Measurements from ENCODE around the gene ZYX.

Gene ZYX

DNA sequence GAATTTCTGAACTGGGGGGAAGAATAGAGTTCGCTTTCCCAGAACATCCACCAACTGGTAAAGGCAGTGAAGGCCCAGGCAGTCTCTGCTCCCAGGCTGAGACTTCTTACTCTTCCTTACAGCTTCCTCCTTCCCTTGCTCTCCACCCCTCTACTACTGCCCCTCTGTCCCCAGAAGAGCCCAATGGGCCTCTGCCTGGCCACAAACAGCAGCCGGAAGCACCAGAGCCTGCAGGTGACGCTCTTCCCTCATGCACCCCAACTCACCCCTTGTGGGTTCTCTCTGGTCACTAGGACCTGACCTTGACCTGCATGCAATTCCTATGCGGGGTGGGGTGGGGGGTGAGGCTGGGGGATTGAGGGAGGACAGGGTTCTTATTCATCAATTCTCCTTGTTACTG, 35.1 kb upstream of the ZYX start:
- TF ChIP-seq, protein P1, sequence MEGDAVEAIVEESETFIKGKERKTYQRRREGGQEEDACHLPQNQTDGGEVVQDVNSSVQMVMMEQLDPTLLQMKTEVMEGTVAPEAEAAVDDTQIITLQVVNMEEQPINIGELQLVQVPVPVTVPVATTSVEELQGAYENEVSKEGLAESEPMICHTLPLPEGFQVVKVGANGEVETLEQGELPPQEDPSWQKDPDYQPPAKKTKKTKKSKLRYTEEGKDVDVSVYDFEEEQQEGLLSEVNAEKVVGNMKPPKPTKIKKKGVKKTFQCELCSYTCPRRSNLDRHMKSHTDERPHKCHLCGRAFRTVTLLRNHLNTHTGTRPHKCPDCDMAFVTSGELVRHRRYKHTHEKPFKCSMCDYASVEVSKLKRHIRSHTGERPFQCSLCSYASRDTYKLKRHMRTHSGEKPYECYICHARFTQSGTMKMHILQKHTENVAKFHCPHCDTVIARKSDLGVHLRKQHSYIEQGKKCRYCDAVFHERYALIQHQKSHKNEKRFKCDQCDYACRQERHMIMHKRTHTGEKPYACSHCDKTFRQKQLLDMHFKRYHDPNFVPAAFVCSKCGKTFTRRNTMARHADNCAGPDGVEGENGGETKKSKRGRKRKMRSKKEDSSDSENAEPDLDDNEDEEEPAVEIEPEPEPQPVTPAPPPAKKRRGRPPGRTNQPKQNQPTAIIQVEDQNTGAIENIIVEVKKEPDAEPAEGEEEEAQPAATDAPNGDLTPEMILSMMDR (IDR thresholded peaks at IDR 0.05; ENCODE audit: low read depth, low read length): no peak
- in situ Hi-C loops (cut with HindIII; ENCODE audit: low sequenced_read_pairs): no loop called here
- no peak overlapping the region for H3K4me3 ChIP-seq (ENCODE audit: low read depth, low read length)
- DNase-seq (ENCODE audit: low read depth, low spot score): no peak

DNA sequence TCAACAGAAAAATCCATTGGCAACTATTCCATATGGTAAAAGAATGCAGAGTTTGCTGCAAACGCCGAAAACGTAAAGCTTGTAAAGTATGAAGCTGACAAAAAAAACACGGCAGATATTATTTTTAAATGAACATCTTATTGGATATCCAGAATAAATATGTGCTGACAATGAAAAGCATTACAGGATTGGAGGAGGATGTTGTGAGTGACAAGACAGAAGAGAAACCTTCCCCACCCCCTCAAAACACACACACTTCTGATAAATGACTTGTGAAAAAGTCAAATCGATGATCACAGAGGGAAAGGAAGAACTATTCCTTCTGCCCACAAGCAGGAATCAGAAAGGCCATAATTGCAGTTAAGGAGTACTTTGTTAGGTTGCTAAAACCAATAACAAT, 33.2 kb upstream of the ZYX start:
- no peak overlapping the region for H3K4me3 ChIP-seq (ENCODE audit: low read depth, low read length)
- TF ChIP-seq, protein P1 (IDR thresholded peaks at IDR 0.05; ENCODE audit: low read depth, low read length): no peak
- no peak for DNase-seq (ENCODE audit: low read depth, low spot score)
- in situ Hi-C loops (cut with HindIII; ENCODE audit: low sequenced_read_pairs): no loop called here

DNA sequence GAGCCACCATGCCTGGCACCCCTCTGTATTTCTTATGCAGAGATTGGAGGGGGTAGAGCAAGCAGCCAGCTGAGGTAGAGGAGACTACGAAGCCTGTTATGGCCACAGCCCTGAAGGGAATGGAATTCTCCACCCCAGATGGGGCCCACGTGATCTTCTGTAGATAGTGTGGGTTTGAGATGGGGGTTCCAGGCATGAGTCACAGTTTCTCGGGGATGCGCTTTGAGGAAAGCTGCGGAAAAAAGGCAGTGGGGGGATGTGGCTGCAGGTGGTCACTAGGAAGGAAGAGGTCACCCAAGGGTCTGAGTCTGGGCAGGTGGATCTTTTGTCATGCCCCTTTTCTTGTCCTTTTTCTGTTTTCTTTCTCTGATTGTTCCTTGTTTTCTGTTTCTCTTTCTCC, 30.1 kb upstream of the ZYX start:
- TF ChIP-seq, protein P1 (IDR thresholded peaks at IDR 0.05; ENCODE audit: low read depth, low read length): no peak
- in situ Hi-C loops (cut with HindIII; ENCODE audit: low sequenced_read_pairs): no loop called here
- H3K4me3 ChIP-seq (ENCODE audit: low read depth, low read length): no peak overlapping the region
- DNase-seq (ENCODE audit: low read depth, low spot score): no peak

DNA sequence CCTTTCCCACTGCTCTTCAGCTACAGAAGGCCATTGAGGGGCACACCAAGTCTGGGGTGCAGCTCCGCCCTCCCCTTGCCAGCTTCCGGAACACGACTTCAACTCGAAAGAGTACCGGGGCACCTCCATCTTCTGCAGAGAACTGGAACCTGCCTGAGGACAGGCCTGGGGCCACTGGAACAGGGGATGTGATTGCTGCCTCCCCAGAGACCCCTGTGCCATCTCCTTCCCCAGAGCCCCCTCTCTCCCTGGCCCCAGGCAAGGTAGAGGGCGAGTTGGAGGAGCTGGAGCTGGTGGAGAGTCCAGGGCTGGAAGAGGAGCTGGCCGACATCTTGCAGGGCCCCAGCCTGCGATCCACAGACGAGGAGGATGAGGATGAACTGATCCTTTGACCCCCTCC, 29.6 kb upstream of the ZYX start:
- TF ChIP-seq, protein P1 (IDR thresholded peaks at IDR 0.05; ENCODE audit: low read depth, low read length): no peak
- no peak for DNase-seq (ENCODE audit: low read depth, low spot score)
- no peak overlapping the region for H3K4me3 ChIP-seq (ENCODE audit: low read depth, low read length)
- in situ Hi-C loops (cut with HindIII; ENCODE audit: low sequenced_read_pairs): no loop called here

DNA sequence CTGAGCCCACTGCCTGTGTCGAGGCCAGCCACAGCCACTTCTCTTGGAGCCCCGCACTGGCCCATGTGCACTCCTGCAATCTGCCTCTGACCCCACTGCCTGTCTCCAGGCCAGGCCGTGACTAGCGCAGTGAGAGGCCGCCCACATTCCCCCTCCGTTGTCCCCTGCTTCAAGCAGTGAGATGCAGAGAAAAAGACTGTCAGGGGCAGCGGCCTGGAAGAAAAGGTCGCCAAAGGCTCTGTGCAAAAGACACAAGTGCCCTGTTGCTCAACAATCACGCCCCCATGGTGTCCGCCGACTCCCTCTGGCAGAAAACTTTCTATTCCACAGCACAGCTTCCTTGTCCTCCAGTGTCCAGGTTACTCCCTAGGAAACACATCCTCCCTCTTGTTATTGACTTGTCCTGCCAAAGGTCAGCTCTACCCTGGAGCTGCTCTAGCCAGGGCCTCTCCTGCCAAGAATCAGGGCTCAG, 28.6 kb upstream of the ZYX start:
- in situ Hi-C loops (cut with HindIII; ENCODE audit: low sequenced_read_pairs): no loop called here
- no peak for DNase-seq (ENCODE audit: low read depth, low spot score)

DNA sequence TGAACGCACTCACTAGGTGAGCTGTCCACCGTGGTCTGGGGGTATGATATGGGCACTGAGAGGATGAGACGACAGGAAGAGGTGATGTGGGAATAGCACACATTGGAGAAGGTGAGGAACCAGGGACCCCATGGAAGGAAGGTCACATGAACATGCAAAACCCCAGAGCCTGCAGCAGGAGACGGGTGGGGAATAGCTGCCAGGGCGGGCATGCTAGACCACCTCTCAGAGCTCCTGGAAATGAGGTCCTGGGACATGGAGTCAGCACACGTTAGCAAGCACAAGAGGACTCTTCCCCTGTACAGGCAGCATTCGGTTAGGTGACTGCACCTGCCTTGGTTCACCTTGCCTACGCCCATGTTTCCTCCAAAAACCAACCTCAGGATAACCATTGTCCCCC, 26.8 kb upstream of the ZYX start:
- TF ChIP-seq, protein P1 (IDR thresholded peaks at IDR 0.05; ENCODE audit: low read depth, low read length): no peak
- no peak overlapping the region for H3K4me3 ChIP-seq (ENCODE audit: low read depth, low read length)
- DNase-seq (ENCODE audit: low read depth, low spot score): no peak
- in situ Hi-C loops (cut with HindIII; ENCODE audit: low sequenced_read_pairs): no loop called here

More for the DNA sequence above, 28.6 kb upstream of the ZYX start:
- H3K4me3 ChIP-seq (ENCODE audit: low read depth, low read length): no peak overlapping the region
- TF ChIP-seq, protein P1 (IDR thresholded peaks at IDR 0.05; ENCODE audit: low read depth, low read length): no peak

DNA sequence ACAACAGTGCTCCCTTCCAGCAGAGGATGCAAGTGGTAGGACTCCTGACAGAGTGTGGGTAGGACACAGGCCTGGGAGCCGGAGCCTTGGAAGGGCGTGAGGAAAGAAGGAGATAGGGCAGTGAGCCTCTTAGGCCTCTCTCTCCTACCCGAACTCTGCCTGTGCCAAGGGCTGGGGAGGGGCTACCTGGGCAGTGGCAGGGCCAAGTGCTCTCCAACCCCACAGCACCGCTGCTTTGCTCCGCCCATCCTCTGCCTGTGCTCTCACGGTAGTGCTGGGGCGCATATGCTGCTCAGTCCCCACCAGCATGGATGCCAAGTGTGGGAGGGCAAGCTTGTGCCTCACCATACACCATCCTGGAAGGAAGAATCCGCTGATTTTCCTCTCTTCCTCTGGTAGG, 26.2 kb upstream of the ZYX start:
- no peak for DNase-seq (ENCODE audit: low read depth, low spot score)
- TF ChIP-seq, protein P1 (IDR thresholded peaks at IDR 0.05; ENCODE audit: low read depth, low read length): no peak
- in situ Hi-C loops (cut with HindIII; ENCODE audit: low sequenced_read_pairs): no loop called here
- H3K4me3 ChIP-seq (ENCODE audit: low read depth, low read length): no peak overlapping the region

All from astrocyte of the spinal cord (primary cell).